ENCODE measurements around the gene CYBC1. TPM values are rescaled to one million over a fixed set of nuclear protein-coding genes. Genes with fewer than 3 reads are reported as not detected.
A peak's percentile ranks its signal among the peaks of the same experiment; 100 is the strongest.

CYBC1 gene
- total RNA-seq, 1 experiment from 2014 or later: 71.7 TPM

- ChIA-PET POLR2A (no interaction called here), CTCF (no interaction called here)
- TF ChIP-seq NR2C2 (CRISPR knock-in tag; IDR thresholded peaks at IDR 0.05) (no peak), GABPB1 (CRISPR knock-in tag; IDR thresholded peaks at IDR 0.05) (no peak), NR3C1 (CRISPR knock-in tag; conservative IDR thresholded peaks at IDR 0.05; ENCODE audit: low read depth) (no peak), ZNF232 (CRISPR knock-in tag; IDR thresholded peaks at IDR 0.05) (no peak; the same call in 1 of the 2 replicates), USF2 (CRISPR knock-in tag; IDR thresholded peaks at IDR 0.05) (peak; percentile 97), ESRRA (CRISPR knock-in tag; IDR thresholded peaks at IDR 0.05; ENCODE audit: borderline replicate concordance) (no peak), ZNF138 (CRISPR knock-in tag; conservative IDR thresholded peaks at IDR 0.05) (no peak), FOXP4 (CRISPR knock-in tag; IDR thresholded peaks at IDR 0.05) (no peak), ZNF263 (CRISPR knock-in tag; IDR thresholded peaks at IDR 0.05; ENCODE audit: low read depth) (no peak), MLX (CRISPR knock-in tag; IDR thresholded peaks at IDR 0.05) (no peak), SMAD4 (CRISPR knock-in tag; IDR thresholded peaks at IDR 0.05) (no peak), ZNF281 (CRISPR knock-in tag; IDR thresholded peaks at IDR 0.05) (no peak), ZNF219 (CRISPR knock-in tag; IDR thresholded peaks at IDR 0.05; ENCODE audit: borderline replicate concordance) (no peak), FOXK1 (CRISPR knock-in tag; IDR thresholded peaks at IDR 0.05) (peak; percentile 74; the same call in 1 of the 2 replicates), CREM (CRISPR knock-in tag; IDR thresholded peaks at IDR 0.05) (no peak), JUN (CRISPR knock-in tag; IDR thresholded peaks at IDR 0.05) (no peak), ZBTB43 (CRISPR knock-in tag; IDR thresholded peaks at IDR 0.05) (no peak)
- TF ChIP-seq, protein P1, sequence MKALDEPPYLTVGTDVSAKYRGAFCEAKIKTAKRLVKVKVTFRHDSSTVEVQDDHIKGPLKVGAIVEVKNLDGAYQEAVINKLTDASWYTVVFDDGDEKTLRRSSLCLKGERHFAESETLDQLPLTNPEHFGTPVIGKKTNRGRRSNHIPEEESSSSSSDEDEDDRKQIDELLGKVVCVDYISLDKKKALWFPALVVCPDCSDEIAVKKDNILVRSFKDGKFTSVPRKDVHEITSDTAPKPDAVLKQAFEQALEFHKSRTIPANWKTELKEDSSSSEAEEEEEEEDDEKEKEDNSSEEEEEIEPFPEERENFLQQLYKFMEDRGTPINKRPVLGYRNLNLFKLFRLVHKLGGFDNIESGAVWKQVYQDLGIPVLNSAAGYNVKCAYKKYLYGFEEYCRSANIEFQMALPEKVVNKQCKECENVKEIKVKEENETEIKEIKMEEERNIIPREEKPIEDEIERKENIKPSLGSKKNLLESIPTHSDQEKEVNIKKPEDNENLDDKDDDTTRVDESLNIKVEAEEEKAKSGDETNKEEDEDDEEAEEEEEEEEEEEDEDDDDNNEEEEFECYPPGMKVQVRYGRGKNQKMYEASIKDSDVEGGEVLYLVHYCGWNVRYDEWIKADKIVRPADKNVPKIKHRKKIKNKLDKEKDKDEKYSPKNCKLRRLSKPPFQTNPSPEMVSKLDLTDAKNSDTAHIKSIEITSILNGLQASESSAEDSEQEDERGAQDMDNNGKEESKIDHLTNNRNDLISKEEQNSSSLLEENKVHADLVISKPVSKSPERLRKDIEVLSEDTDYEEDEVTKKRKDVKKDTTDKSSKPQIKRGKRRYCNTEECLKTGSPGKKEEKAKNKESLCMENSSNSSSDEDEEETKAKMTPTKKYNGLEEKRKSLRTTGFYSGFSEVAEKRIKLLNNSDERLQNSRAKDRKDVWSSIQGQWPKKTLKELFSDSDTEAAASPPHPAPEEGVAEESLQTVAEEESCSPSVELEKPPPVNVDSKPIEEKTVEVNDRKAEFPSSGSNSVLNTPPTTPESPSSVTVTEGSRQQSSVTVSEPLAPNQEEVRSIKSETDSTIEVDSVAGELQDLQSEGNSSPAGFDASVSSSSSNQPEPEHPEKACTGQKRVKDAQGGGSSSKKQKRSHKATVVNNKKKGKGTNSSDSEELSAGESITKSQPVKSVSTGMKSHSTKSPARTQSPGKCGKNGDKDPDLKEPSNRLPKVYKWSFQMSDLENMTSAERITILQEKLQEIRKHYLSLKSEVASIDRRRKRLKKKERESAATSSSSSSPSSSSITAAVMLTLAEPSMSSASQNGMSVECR (CRISPR knock-in tag; IDR thresholded peaks at IDR 0.05; ENCODE audit: borderline replicate concordance): no peak
- TF ChIP-seq, protein P2, sequence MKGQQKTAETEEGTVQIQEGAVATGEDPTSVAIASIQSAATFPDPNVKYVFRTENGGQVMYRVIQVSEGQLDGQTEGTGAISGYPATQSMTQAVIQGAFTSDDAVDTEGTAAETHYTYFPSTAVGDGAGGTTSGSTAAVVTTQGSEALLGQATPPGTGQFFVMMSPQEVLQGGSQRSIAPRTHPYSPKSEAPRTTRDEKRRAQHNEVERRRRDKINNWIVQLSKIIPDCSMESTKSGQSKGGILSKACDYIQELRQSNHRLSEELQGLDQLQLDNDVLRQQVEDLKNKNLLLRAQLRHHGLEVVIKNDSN (CRISPR knock-in tag; IDR thresholded peaks at IDR 0.05): peak; percentile 97
- H3K36me3 Mint-ChIP-seq: peaks cover 34% of the 10 kb centered on the region
- H3K27me3 Mint-ChIP-seq (ENCODE audit: low read depth): peaks cover 3% of the 10 kb centered on the region; the same call in 1 of the 2 replicates
- peaks cover 14% of the 10 kb centered on the region for H3K4me1 Mint-ChIP-seq
- H3K27ac Mint-ChIP-seq: peak overlapping the region; percentile 92
- H3K4me3 Mint-ChIP-seq: peak overlapping the region; percentile 94
- DNase-seq (ENCODE audit: low spot score) (no peak), ATAC-seq (no peak)
- H3K9me3 Mint-ChIP-seq: peaks cover 21% of the 10 kb centered on the region
Measured at GRCh38 chr17:82457929-82458178, 7.3 kb upstream of the CYBC1 start.

Measured in WTC11 (cell line).